ENCODE data around the gene MOB1A. TPM values are rescaled to one million over a fixed set of nuclear protein-coding genes. Genes with fewer than 3 reads are reported as not detected.

MOB1A gene
- total and polyA plus RNA-seq, 10 of the 15 experiments (the other 5 are each of a cell fraction or from before 2014, with no cell fraction given) = 41.2 to 232 (median 172) TPM

- ATAC-seq = no peak
- Histone ChIP-seq H3K27me3 (replicated peaks in 1 of 2; ENCODE audit: control insufficient read depth in 2 of 2, insufficient read depth in 2 of 2, low read length in 1 of 2) (no peaks in the 10 kb centered on the region), H3K4me1 (ENCODE audit: control insufficient read depth, insufficient read depth, low read length) (peaks cover 26% of the 10 kb centered on the region), H3K4me3 (peak overlapping the region; percentile 96), H3K79me2 (ENCODE audit: control insufficient read depth, insufficient read depth, low read length) (peaks cover 84% of the 10 kb centered on the region), H4K20me1 (ENCODE audit: control insufficient read depth, insufficient read depth) (peaks cover 3% of the 10 kb centered on the region; the same call in 1 of the 2 replicates), H3K27ac (ENCODE audit: control insufficient read depth, insufficient read depth) (peak overlapping the region; percentile 40), H3K9ac (ENCODE audit: control insufficient read depth, insufficient read depth, low read length) (peak overlapping the region; percentile 10; the same call in 1 of the 2 replicates), H3K9me3 (replicated peaks; ENCODE audit: control insufficient read depth, insufficient read depth, low read length) (no peaks in the 10 kb centered on the region), H3K4me2 (ENCODE audit: control insufficient read depth, insufficient read depth) (peak overlapping the region; percentile 73), H3K36me3 (ENCODE audit: control insufficient read depth in 2 of 2, insufficient read depth in 2 of 2, low read length in 1 of 2) (peaks cover 0 to 2% of the 10 kb centered on the region in 2 experiments; a peak in 2 of 4 replicates), H2AFZ (ENCODE audit: control insufficient read depth, low read depth, low read length) (no peak overlapping the region)
- intact Hi-C loops (cut with micrococcal nuclease; ENCODE audit: unreplicated experiment) (loop anchor here (5.0 kb wide), 1 partner anchor 34 kb away; no protein-coding TSS in a partner anchor), in situ Hi-C loops (cut with MboI) (no loop called here)
- ChIA-PET POLR2A (interaction anchor here (0.6 to 6.4 kb wide), 4 partner anchors 15 to 587 kb away, joined by 3 to 83 read pairs (median 26); partner anchors contain the start of gene MOB1A), RAD21 (ENCODE audit: unreplicated experiment) (interaction anchor here (0.8 to 4.6 kb wide), 7 partner anchors 8 to 373 kb away, joined by 3 to 39 read pairs (median 4); partner anchors contain the start of genes BOLA3, MOB1A and STAMBP), CTCF (interaction anchor here (0.7 to 7.8 kb wide), 4 partner anchors 21 to 377 kb away, joined by 3 to 90 read pairs (median 8); partner anchors contain the start of gene MOB1A), SMC1A (ENCODE audit: uncharacterized antibody, unreplicated experiment) (interaction anchor here (0.9 to 3.4 kb wide), 5 partner anchors 9 to 20 kb away, joined by 3 to 15 read pairs (median 4); no protein-coding TSS in a partner anchor)
- no TSS peak for BruUV-seq (replicated peaks)
- no peak for DNase-seq (ENCODE audit: low read depth, low spot score)
- TF ChIP-seq ATF7 (IDR thresholded peaks at IDR 0.05; ENCODE audit: low read depth) (no peak), EED (IDR thresholded peaks at IDR 0.05; ENCODE audit: low read depth) (no peak), ZBED1 (IDR thresholded peaks at IDR 0.05; ENCODE audit: borderline replicate concordance) (no peak), ZNF622 (IDR thresholded peaks at IDR 0.05) (no peak), SREBF2 (IDR thresholded peaks at IDR 0.05; ENCODE audit: low read length) (no peak), CTCF (IDR thresholded peaks at IDR 0.05 in 2 of 3, conservative IDR thresholded peaks at IDR 0.05 in 1 of 3; ENCODE audit: control insufficient read depth in 2 of 3, extremely low read depth in 1 of 3, insufficient read depth in 1 of 3, low read depth in 3 of 3, low read length in 3 of 3) (no peak), DPF2 (IDR thresholded peaks at IDR 0.05) (no peak), NRF1 (conservative IDR thresholded peaks at IDR 0.05; ENCODE audit: low read depth, low read length) (no peak), ZZZ3 (IDR thresholded peaks at IDR 0.05; ENCODE audit: control insufficient read depth, insufficient read length, low read depth) (no peak)
- FAIRE-seq = no peak
- WGBS (ENCODE audit: insufficient coverage, insufficient replicate concordance, low lambda C conversion rate, missing lambda C conversion rate) = 0% methylated on average over 1 of the region's 1 CpG
Observed at GRCh38 chr2:74201596-74201995, 22.9 kb upstream of the MOB1A start.

Measured in GM12878 (cell line).